Thymus (tissue), 11 donors: ENCODE data around the gene SCN11A. TPM values are rescaled to one million over a fixed set of nuclear protein-coding genes. Genes with fewer than 3 reads are reported as not detected.

Source experiments
- DNase-seq, 9 donors: peaks; one replicate each; pipeline ENCODE4 v3.0.0-alpha.2; 2013; ENCODE audit warnings: low spot score in 9 of 9, low read depth in 6 of 9, missing footprints in 1 of 9
- H3K27ac ChIP-seq, 2 donors: one replicate each; pipeline ENCODE4 v1.5.1; 2013; ENCODE audit warnings: control low read depth in 1 of 2, low read depth in 1 of 2, low read length in 1 of 2, mild to moderate bottlenecking in 1 of 2, moderate library complexity in 1 of 2
- H3K27me3 ChIP-seq, 2 donors: one replicate each; pipeline ENCODE4 v1.5.1; 2013; ENCODE audit warnings: low read length in 1 of 2; ENCODE audit not compliant: control insufficient read depth in 2 of 2, insufficient read depth in 1 of 2
- H3K36me3 ChIP-seq, 2 donors: one replicate each; pipeline ENCODE4 v1.5.1; 2013; ENCODE audit warnings: low read length in 1 of 2, mild to moderate bottlenecking in 1 of 2, moderate library complexity in 1 of 2; ENCODE audit not compliant: control insufficient read depth in 2 of 2, insufficient read depth in 2 of 2
- H3K4me1 ChIP-seq, 2 donors: one replicate each; pipeline ENCODE4 v1.5.1; 2013; ENCODE audit warnings: low read length in 2 of 2; ENCODE audit not compliant: control insufficient read depth in 2 of 2, insufficient read depth in 2 of 2
- H3K4me3 ChIP-seq, 2 donors: one replicate each; pipeline ENCODE4 v1.5.1; 2013; ENCODE audit warnings: low read length in 2 of 2, control low read depth in 1 of 2, mild to moderate bottlenecking in 1 of 2
- H3K9me3 ChIP-seq, 2 donors: one replicate each; pipeline ENCODE4 v1.5.1; 2013; ENCODE audit warnings: low read length in 1 of 2, mild to moderate bottlenecking in 1 of 2; ENCODE audit not compliant: control insufficient read depth in 2 of 2, insufficient read depth in 1 of 2
- WGBS: extraction: QIAGEN DNeasy Blood & Tissue Kit; methylation state at CpG from one replicate; pipeline ENCODE4 v1.1.7; 2013; 5-methylcytosine and 5-hydroxymethylcytosine counted together
- polyA plus RNA-seq: library from polyadenylated mRNA; stranded (reverse); fragments of 200-250 nt; gene quantifications from one replicate; pipeline ENCODE4 v1.2.3, GENCODE V29; 2013
- total RNA-seq: library from RNA; stranded (reverse); fragments of 120-200 nt; gene quantifications from one replicate; pipeline ENCODE4 v1.2.4, GENCODE V29; 2013
- donor health status: healthy.

SCN11A gene
- total and polyA plus RNA-seq, 2 donors = 0.38 to 0.59 TPM

GRCh38 chr3:39052583-39052982, 839 bp upstream of the SCN11A start:
- Histone ChIP-seq H3K4me1 (peaks cover 6 to 8% of the 10 kb centered on the region in 2 donors), H3K36me3 (no peaks in the 10 kb centered on the region), H3K27ac (peak overlapping the region in 1 of 2 donors; percentile 92), H3K9me3 (no peaks in the 10 kb centered on the region), H3K27me3 (no peaks in the 10 kb centered on the region), H3K4me3 (peak overlapping the region; percentile 76 to 81)
- WGBS = 2% methylated on average over 11 of the region's 11 CpGs
- DNase-seq = no peak

- Histone ChIP-seq H3K27me3 (no peaks in the 10 kb centered on the region), H3K27ac (no peak overlapping the region), H3K4me1 (peaks cover 6 to 8% of the 10 kb centered on the region in 2 donors), H3K36me3 (no peaks in the 10 kb centered on the region), H3K9me3 (no peaks in the 10 kb centered on the region), H3K4me3 (no peak overlapping the region)
- peak in 2 of 9 donors; percentile 4 to 12 for DNase-seq
These were observed 1.7 kb downstream of the SCN11A start for GRCh38 chr3:39050029-39050428.

- no peak for DNase-seq
- H3K27ac ChIP-seq = no peak overlapping the region
- no peaks in the 10 kb centered on the region for H3K9me3 ChIP-seq
- H3K4me1 ChIP-seq = no peaks in the 10 kb centered on the region
- no peaks in the 10 kb centered on the region for H3K27me3 ChIP-seq
- H3K4me3 ChIP-seq = no peak overlapping the region
- H3K36me3 ChIP-seq = no peaks in the 10 kb centered on the region
These were observed 13.6 kb downstream of the SCN11A start for GRCh38 chr3:39038165-39038564.

GRCh38 chr3:39029556-39029955, 22.2 kb downstream of the SCN11A start:
- 99% methylated on average over 1 of the region's 1 CpG for WGBS
- Histone ChIP-seq H3K27ac (no peak overlapping the region), H3K4me1 (no peaks in the 10 kb centered on the region), H3K36me3 (no peaks in the 10 kb centered on the region), H3K9me3 (no peaks in the 10 kb centered on the region), H3K27me3 (no peaks in the 10 kb centered on the region), H3K4me3 (no peak overlapping the region)
- DNase-seq = no peak

GRCh38 chr3:39028546-39028945, 23.2 kb downstream of the SCN11A start:
- DNase-seq = no peak
- WGBS = 97% methylated on average over 3 of the region's 3 CpGs
- no peaks in the 10 kb centered on the region for H3K9me3 ChIP-seq
- no peaks in the 10 kb centered on the region for H3K36me3 ChIP-seq
- H3K27ac ChIP-seq = no peak overlapping the region
- H3K4me3 ChIP-seq = no peak overlapping the region
- no peaks in the 10 kb centered on the region for H3K27me3 ChIP-seq
- no peaks in the 10 kb centered on the region for H3K4me1 ChIP-seq

- no peaks in the 10 kb centered on the region for H3K36me3 ChIP-seq
- H3K4me3 ChIP-seq = no peak overlapping the region
- DNase-seq = no peak
- H3K9me3 ChIP-seq = no peaks in the 10 kb centered on the region
- H3K27me3 ChIP-seq = no peaks in the 10 kb centered on the region
- no peak overlapping the region for H3K27ac ChIP-seq
- 97% methylated on average over 6 of the region's 6 CpGs for WGBS
- H3K4me1 ChIP-seq = no peaks in the 10 kb centered on the region
These were observed 26.3 kb downstream of the SCN11A start for GRCh38 chr3:39025222-39025970.

- no peaks in the 10 kb centered on the region for H3K9me3 ChIP-seq
- DNase-seq = no peak
- H3K4me3 ChIP-seq = no peak overlapping the region
- no peaks in the 10 kb centered on the region for H3K36me3 ChIP-seq
- H3K4me1 ChIP-seq = no peaks in the 10 kb centered on the region
- H3K27ac ChIP-seq = no peak overlapping the region
- H3K27me3 ChIP-seq = no peaks in the 10 kb centered on the region
These were observed 27.2 kb downstream of the SCN11A start for GRCh38 chr3:39024497-39024896.

- Histone ChIP-seq H3K9me3 (no peaks in the 10 kb centered on the region), H3K27me3 (no peaks in the 10 kb centered on the region), H3K27ac (no peak overlapping the region), H3K36me3 (no peaks in the 10 kb centered on the region), H3K4me3 (no peak overlapping the region), H3K4me1 (no peaks in the 10 kb centered on the region)
- DNase-seq = no peak
These were observed 29.5 kb downstream of the SCN11A start for GRCh38 chr3:39022286-39022630.

- Histone ChIP-seq H3K4me1 (no peaks in the 10 kb centered on the region), H3K4me3 (no peak overlapping the region), H3K27ac (no peak overlapping the region), H3K9me3 (no peaks in the 10 kb centered on the region), H3K27me3 (no peaks in the 10 kb centered on the region), H3K36me3 (no peaks in the 10 kb centered on the region)
- DNase-seq = no peak
- 96% methylated on average over 4 of the region's 4 CpGs for WGBS
These were observed 30.1 kb downstream of the SCN11A start for GRCh38 chr3:39021465-39022285.
